Common myeloid progenitor, CD34-positive (primary cell): ENCODE data around the gene NFIC.
"Not testable (repeated sequence)": the region's sequence is repeated elsewhere in the genome, so short reads cannot be mapped to it uniquely, and the experiment has no call there.

Source experiments
- CTCF ChIA-PET: fragments of 350-600 bp; sonication (Branson Sonifier 250); formaldehyde crosslinking; loops from one replicate; lab custom pipeline; 2021; ENCODE audit warnings: antibody characterized with exemption; lab: Charles Lee
- POLR2A ChIA-PET: fragments of 350-600 bp; sonication (Branson Sonifier 250); formaldehyde crosslinking; loops from one replicate; lab custom pipeline; 2021; ENCODE audit warnings: antibody characterized with exemption; lab: Charles Lee
- DNase-seq, 3 donors: peaks; one replicate each; pipeline versions ENCODE4 v3.0.0 to v3.0.0-alpha.2; 2013
- H3K27ac ChIP-seq, 2 experiments: 1 replicate in 1 of 2; 2 replicates in 1 of 2; pipeline ENCODE4 v1.7.0; 2013; ENCODE audit warnings: inconsistent platforms in 2 of 2, low read length in 2 of 2, mild to moderate bottlenecking in 2 of 2, low read depth in 1 of 2, moderate library complexity in 1 of 2; ENCODE audit not compliant: severe bottlenecking in 2 of 2, insufficient read depth in 1 of 2, poor library complexity in 1 of 2
- H3K27me3 ChIP-seq, 5 experiments: replicated peaks in 2 of 5; 1 replicate in 3 of 5; 2 replicates in 2 of 5; pipeline versions ENCODE4 v1.6.1 to v1.7.0; 2013; ENCODE audit warnings: low read length in 4 of 5, mild to moderate bottlenecking in 2 of 5, moderate library complexity in 2 of 5, inconsistent platforms in 1 of 5; ENCODE audit not compliant: insufficient read depth in 5 of 5, control insufficient read depth in 4 of 5
- H3K36me3 ChIP-seq, 4 experiments: 1 replicate in 2 of 4; 2 replicates in 2 of 4; pipeline versions ENCODE4 v1.6.1 to v1.7.0; 2013; ENCODE audit warnings: low read length in 3 of 4, control low read depth in 1 of 4, mild to moderate bottlenecking in 1 of 4; ENCODE audit not compliant: control insufficient read depth in 4 of 4, insufficient read depth in 4 of 4
- H3K4me1 ChIP-seq, 4 experiments: 1 replicate in 3 of 4; 2 replicates in 1 of 4; pipeline versions ENCODE4 v1.6.1 to v1.7.1; 2013; ENCODE audit warnings: low read length in 3 of 4, mild to moderate bottlenecking in 3 of 4, control low read depth in 1 of 4, inconsistent platforms in 1 of 4, moderate library complexity in 1 of 4; ENCODE audit not compliant: control insufficient read depth in 4 of 4, insufficient read depth in 4 of 4; ENCODE audit errors: control extremely low read depth in 1 of 4
- H3K4me3 ChIP-seq, 7 experiments: 1 replicate in 4 of 7; 2 replicates in 3 of 7; pipeline versions ENCODE4 v1.5.1 to v1.7.0; 2013; ENCODE audit warnings: mild to moderate bottlenecking in 7 of 7, low read length in 6 of 7, moderate library complexity in 6 of 7, inconsistent platforms in 2 of 7, low read depth in 2 of 7, control low read depth in 1 of 7; ENCODE audit not compliant: insufficient read depth in 4 of 7, control insufficient read depth in 1 of 7; ENCODE audit errors: extremely low read depth in 1 of 7
- H3K9me3 ChIP-seq, 5 experiments: 1 replicate in 4 of 5; 2 replicates in 1 of 5; pipeline versions ENCODE4 v1.6.1 to v1.7.1; 2013; ENCODE audit warnings: low read length in 4 of 5, mild to moderate bottlenecking in 2 of 5, inconsistent platforms in 1 of 5, low read depth in 1 of 5, moderate library complexity in 1 of 5; ENCODE audit not compliant: control insufficient read depth in 4 of 5, insufficient read depth in 2 of 5; ENCODE audit errors: control extremely low read depth in 1 of 5
- WGBS: methylation state at CpG from one replicate; pipeline ENCODE4 v1.1.5; 2013; ENCODE audit not compliant: insufficient coverage; 5-methylcytosine and 5-hydroxymethylcytosine counted together

NFIC gene

GRCh38 chr19:3448616-3449334, 82.4 kb downstream of the NFIC start:
- no peak for DNase-seq
- 95% methylated on average over 25 of the region's 28 CpGs for WGBS
- H3K4me1 ChIP-seq = peaks cover 0 to 20% (median 14%) of the 10 kb centered on the region in 4 experiments
- H3K27me3 ChIP-seq = no peaks in the 10 kb centered on the region
- CTCF ChIA-PET = interaction anchor here (1.2 kb wide), 1 partner anchor 12 kb away, joined by 5 read pairs; no protein-coding TSS in a partner anchor
- POLR2A ChIA-PET = interaction anchor here (0.7 kb wide), 1 partner anchor 27 kb away, joined by 3 read pairs; no protein-coding TSS in a partner anchor
- H3K27ac ChIP-seq = no peak overlapping the region
- H3K4me3 ChIP-seq = no peak overlapping the region
- peaks cover 8 to 68% (median 33%) of the 10 kb centered on the region in 4 experiments for H3K36me3 ChIP-seq
- H3K9me3 ChIP-seq = no peaks in the 10 kb centered on the region

DNA sequence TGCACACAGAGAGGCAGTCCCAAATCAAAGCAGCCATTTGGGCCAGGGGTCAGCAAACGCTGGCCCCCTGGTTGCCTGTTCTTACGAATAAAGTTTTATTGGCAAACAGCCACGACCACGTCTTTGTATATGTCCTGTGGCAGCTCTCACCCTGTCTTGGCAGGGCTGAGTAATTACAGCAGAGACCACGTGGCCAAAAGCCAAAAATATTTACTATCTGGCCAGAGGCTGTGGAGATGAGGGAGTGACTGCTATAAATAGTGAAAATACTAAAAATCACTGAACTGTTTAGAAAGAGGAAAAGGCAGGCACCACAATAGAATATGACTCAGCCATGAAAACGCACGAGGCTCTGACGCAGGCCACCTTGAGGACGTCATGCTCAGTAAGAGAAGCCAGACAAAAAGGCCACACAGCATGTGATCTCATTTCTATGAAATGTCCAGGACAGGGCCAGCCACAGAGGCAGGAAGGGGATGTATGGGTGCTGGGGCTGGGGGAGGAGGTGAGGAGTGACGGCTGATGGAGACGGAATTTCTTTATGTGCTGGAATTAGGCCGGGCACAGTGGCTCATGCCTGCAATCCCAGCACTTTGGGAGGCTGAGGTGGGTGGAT, 84.5 kb downstream of the NFIC start:
- WGBS = 82% methylated on average over 10 of the region's 12 CpGs
- CTCF ChIA-PET = interaction anchor here (1.2 kb wide), 1 partner anchor 19 kb away, joined by 5 read pairs; no protein-coding TSS in a partner anchor
- POLR2A ChIA-PET = no interaction called here
- DNase-seq = peak in 1 of 3 donors; percentile 18
- Histone ChIP-seq H3K4me3 (no peak overlapping the region), H3K27me3 (no peaks in the 10 kb centered on the region), H3K9me3 (no peaks in the 10 kb centered on the region), H3K4me1 (no peaks in the 10 kb centered on the region), H3K27ac (no peak overlapping the region), H3K36me3 (peaks cover 12 to 71% (median 45%) of the 10 kb centered on the region in 4 experiments)

DNA sequence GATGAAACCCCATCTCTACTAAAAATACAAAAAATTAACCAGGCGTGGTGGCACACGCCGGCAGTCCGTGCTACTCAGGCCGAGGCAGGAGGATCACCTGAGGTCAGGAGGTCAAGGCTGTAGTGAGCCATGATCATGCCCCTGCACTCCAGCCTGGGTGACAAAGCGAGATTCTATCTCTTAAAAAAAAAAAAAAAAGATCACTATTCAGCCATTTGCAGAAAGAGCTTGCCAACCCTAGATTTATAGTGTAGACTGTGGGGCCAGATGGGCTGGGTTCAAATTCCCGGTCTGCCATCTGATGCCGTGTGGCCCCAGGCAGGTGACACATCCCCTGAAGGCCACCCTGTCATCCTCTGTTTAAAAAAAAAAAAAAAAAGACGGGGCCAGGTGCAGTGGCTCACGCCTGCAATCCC, 85.1 kb downstream of the NFIC start:
- ChIA-PET POLR2A (no interaction called here), CTCF (interaction anchor here (1.2 kb wide), 1 partner anchor 18 kb away, joined by 5 read pairs; no protein-coding TSS in a partner anchor)
- Histone ChIP-seq H3K4me3 (no peak overlapping the region), H3K9me3 (no peaks in the 10 kb centered on the region), H3K36me3 (peaks cover 12 to 71% (median 43%) of the 10 kb centered on the region in 4 experiments), H3K27ac (no peak overlapping the region), H3K4me1 (no peaks in the 10 kb centered on the region), H3K27me3 (no peaks in the 10 kb centered on the region)
- 90% methylated on average over 2 of the region's 10 CpGs for WGBS
- no peak for DNase-seq

- no peak overlapping the region for H3K4me3 ChIP-seq
- no peaks in the 10 kb centered on the region for H3K9me3 ChIP-seq
- POLR2A ChIA-PET = no interaction called here
- H3K36me3 ChIP-seq = peaks cover 12 to 76% (median 47%) of the 10 kb centered on the region in 4 experiments
- no peak overlapping the region for H3K27ac ChIP-seq
- no peak for DNase-seq
- whole genome bisulfite sequencing = 99% methylated on average over 32 of the region's 38 CpGs
- H3K27me3 ChIP-seq = no peaks in the 10 kb centered on the region
- CTCF ChIA-PET = interaction anchor here (0.6 kb wide), 1 partner anchor 384 kb away, joined by 3 read pairs; no protein-coding TSS in a partner anchor
- H3K4me1 ChIP-seq = no peaks in the 10 kb centered on the region
Observed at GRCh38 chr19:3452171-3452941, 86.0 kb downstream of the NFIC start.

DNA sequence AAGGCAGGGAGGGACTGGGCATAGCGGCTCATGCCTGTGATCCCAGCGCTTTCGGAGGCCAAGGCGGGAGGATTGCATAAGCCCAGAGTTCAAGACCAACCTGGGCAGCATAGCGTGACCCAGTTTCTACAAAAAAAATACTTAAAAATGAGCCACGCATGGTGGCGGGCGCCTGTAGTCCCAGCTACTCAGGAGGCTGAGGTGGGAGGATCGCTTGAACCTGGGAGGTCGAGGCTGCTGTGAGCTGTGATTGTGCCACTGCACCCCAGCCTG, 86.5 kb downstream of the NFIC start:
- H3K9me3 ChIP-seq, H3K27me3 ChIP-seq, H3K4me3 ChIP-seq, DNase-seq, H3K27ac ChIP-seq, POLR2A ChIA-PET, H3K4me1 ChIP-seq: not testable (repeated sequence)
- CTCF ChIA-PET = interaction anchor here (0.6 kb wide), 1 partner anchor 385 kb away, joined by 3 read pairs; no protein-coding TSS in a partner anchor
- H3K36me3 ChIP-seq = peaks cover 12 to 80% (median 49%) of the 10 kb centered on the region in 4 experiments
- WGBS = 100% methylated on average over 9 of the region's 10 CpGs

DNA sequence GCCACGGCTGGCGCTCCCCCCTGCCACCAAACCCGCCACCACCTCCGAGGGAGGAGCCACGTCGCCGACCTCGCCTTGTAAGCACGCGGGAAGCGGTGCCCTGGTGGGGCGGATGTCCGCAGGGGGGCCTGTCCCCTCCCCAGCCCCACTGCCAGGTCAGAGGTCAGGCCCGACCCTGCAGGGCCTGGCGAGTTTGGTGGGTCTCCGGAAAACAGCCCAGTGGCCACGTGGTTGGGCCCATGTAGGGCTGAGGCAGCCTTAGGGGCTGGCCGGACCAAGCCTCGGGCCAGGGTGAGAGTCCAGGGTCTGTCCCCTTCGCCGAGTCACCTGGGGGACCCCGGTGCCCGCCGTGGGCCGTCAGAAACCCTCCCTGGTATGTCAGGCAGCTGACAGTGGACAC, 87.5 kb downstream of the NFIC start:
- peaks cover 0 to 2% (median under 1%) of the 10 kb centered on the region in 4 experiments for H3K4me1 ChIP-seq
- no peaks in the 10 kb centered on the region for H3K9me3 ChIP-seq
- DNase-seq = no peak
- 97% methylated on average over 23 of the region's 25 CpGs for WGBS
- H3K4me3 ChIP-seq = no peak overlapping the region
- no peaks in the 10 kb centered on the region for H3K27me3 ChIP-seq
- H3K27ac ChIP-seq = no peak overlapping the region
- CTCF ChIA-PET = no interaction called here
- H3K36me3 ChIP-seq = peaks cover 12 to 83% (median 47%) of the 10 kb centered on the region in 4 experiments
- POLR2A ChIA-PET = interaction anchor here (0.6 kb wide), 1 partner anchor 24 kb away, joined by 3 read pairs; no protein-coding TSS in a partner anchor
